NCI-H128 (cell line): ENCODE measurements around the gene LRP1B.
"Not testable (repeated sequence)": the region's sequence is repeated elsewhere in the genome, so short reads cannot be mapped to it uniquely, and the experiment has no call there.

Source experiments
- DNase-seq: peaks from one replicate; lab custom pipeline; 2025; ENCODE audit not compliant: unreplicated experiment; lab: John Stamatoyannopoulos, UW

The LRP1B gene

DNA sequence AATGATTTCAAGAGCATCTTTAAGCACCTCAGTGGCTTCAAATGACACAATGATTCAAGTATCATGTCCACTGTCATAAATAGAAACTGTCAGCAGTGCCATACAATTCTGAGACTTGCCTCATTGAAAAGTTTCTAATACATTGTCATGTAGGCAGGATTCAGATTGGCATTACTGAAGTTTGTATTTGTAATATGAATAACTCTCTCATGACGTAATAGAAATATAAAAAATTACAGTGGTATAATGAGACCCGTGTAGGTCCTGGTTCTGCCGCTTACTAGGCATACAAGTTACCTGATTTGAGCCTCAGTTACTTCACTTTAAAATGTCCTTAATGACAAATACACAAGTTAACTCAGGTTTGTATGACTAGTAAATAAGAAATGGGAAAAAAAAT lies 1814.5 kb downstream of the LRP1B start:
- DNase-seq: no peak

DNA sequence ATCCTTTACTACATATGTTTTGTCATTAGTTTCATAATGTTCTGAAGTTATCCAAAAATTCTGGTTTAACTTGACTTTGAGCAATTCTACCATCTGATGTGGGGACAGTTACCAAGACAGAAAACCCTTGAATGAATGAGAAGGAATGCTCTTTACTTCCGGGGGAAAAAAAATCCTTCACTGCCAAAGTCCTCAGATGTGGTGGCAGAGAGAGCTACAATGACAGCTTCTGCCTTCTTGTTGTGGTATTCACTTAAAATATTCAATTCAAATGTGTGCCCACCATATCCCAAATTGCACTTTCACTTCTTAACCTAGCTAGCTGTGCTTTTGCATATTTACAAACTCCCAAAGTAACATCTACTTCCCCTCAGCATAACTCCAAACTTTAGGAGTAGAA lies 1818.9 kb downstream of the LRP1B start:
- DNase-seq: no peak

DNA sequence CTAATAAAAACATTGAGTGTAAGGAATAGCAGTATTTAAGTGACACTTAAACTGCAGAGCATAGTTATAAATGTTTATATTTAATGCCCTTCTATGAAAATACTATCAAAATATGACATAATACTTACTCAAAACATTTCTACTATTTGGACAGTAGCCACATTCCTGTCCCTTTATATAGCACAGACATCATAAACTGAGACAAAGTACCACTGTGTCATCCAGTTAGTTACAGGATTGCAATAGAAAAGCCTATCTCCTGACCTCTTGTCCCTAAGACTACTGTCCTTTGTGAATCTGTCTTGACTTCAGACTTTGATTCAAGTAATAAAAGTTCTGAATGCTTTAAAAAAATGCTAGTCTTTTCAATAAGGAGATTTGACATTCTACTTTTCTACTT lies 1822.1 kb downstream of the LRP1B start:
- no peak for DNase-seq

DNA sequence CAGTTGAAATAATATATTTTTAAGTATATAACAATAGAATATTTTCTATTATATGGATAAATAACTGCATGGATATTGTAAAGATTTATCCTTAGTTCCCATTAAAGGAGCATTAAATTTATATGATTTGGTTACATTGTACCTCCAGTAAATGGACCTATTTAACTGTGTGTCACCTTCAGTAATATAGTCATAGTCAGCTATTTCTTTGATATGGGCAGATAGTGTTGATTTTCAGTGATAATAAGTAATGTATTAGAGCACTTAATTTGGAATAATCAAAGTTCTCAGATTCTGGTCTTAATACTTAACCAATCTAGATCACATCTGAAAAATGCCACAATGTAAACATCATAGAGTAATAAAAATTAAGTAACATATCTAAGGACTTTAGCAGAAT lies 1823.3 kb downstream of the LRP1B start:
- DNase-seq: no peak

DNA sequence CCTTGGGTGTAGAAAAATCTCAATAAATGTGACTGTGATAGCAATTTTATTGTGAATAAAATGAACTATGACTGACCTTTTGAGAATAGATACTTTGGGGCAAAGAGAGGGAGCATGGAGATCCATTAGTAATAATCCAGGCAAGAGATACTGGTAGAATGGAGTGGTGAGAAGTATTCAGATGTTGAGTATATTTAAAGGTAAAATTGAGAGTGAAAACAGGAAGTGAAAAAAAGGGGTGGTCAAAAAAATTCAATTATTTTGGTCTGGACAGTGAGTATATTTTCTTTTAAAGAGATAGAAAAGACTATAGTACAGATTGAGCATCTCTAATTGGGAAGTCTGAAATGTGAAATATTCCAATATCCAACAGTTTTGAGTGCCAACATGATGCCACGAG lies 1835.0 kb downstream of the LRP1B start:
- no peak for DNase-seq

DNA sequence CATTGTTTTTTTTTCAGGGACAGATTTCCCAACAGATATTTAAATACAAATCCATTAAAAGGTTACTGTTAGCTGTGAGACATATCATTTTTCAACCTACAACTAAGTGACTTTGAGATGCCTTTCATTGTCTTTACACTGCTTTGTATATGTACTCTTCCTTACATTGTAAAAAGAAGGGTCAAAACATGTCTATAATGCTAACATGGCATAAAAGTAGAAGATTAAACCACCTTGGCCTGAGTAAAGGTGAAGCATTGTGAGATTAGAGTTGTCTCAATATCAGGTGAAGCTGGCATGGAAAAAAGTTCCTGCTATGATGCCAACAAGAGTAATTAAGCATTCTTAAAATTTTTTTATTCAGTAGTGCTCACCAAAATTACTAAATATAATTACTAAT lies 1842.1 kb downstream of the LRP1B start:
- no peak for DNase-seq

DNA sequence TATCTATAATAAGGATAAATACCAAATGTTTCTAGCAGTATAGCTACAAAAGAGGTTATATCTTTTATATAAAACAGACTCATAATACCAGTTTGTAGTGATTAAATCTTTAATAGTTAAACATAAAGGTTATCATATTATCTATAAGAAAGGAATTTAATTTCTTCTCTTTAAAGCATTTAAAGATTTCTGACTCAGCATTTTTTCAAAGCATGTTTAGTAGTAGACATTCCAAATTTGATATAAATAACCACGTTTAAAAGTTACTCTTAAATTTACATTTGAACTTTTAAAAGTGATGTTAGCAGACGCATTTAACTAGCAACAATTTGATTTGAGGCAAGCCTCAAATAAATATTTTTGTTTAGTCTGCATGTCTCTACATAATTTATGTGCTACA lies 1842.6 kb downstream of the LRP1B start:
- DNase-seq: no peak

DNA sequence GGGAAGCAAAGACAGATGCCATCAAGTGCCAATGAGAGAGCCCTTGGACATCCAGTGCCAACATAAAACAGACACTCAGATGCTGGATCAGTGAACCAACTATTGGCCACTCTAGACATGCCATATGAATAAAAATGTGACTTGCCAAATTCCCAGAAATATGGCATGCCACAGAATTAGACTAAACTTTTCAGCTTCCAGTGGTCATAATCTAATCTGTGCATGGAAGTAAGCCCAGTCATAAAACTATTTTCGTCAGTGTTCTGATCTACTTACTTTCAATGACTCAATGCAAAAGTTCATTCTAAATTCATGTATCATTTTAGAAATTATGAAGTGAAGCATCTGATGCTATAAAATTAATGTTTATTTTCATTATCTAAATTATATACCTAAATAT lies 1844.4 kb downstream of the LRP1B start:
- DNase-seq: no peak

DNA sequence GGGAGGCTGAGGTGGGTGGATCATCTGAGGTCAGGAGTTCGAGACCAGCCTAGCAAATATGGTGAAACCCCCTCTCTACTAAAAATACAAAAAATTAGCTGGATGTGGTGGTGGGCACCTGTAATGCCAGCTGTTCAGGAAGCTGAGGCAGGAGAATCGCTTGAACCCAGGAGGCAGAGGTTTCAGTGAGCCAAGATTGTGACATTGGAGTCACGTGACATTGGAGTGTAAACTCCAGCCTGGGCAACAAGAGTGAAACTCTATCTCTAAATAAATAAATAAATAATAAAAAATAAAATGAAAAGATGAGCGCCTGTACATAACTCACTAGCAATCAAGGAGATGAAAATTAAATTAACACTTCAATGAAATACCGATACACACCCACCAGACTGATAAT lies 1853.5 kb downstream of the LRP1B start:
- DNase-seq: not testable (repeated sequence)

DNA sequence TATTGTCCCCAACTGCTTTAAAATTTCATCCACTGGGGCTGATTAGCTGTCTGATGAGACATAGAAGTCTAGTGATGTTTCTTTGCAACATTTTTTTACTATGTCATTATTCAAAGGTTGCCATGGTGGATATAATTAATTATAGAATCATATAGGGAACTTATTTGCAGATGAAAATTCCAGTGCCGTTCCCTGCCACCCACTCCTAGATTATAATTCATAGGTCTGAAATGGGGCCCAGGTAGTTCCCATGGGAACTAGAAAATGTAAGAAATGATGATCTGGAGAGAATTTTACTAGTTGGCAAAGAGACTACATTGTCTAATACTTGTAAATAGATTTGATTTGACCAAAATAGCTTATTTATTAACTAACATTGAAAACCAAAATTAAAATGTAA lies 1854.2 kb downstream of the LRP1B start:
- no peak for DNase-seq

DNA sequence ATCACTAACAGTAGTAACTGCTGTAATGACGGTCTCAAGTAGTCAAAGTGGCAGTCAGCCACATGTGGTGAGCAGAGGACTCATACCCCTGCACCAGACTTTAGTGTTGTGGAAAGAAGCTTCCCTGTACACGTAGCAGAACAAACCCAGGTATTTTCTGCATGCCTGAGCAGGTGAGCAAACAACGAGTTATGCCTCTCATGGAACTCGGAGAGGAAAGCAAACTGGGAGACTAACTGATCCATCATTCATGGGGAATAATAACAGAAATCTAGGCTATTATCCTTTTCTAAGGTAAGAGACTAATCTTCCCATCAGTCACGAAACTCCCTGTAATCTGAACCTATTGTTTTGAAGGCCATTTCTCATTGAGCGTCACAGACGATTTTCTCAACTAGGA lies 1855.4 kb downstream of the LRP1B start:
- DNase-seq: no peak

DNA sequence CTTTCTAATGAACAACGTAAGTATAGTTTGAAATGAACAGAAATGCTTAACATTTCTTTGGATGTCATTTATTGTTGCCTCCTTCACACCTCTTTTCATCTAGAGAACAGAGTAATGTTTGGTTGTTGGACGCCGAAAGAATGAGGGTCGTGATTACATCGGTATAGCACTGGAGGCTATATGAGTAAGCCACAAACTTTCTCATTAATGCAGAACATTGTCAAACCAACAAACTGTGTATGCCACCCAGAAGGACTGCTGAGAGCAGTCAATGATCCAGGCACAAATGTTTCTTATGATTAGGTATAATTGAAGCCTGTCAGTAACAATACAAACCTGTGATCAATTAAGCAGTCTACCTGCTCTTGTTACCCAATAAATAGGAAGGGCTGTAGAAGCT lies 1855.9 kb downstream of the LRP1B start:
- no peak for DNase-seq

DNA sequence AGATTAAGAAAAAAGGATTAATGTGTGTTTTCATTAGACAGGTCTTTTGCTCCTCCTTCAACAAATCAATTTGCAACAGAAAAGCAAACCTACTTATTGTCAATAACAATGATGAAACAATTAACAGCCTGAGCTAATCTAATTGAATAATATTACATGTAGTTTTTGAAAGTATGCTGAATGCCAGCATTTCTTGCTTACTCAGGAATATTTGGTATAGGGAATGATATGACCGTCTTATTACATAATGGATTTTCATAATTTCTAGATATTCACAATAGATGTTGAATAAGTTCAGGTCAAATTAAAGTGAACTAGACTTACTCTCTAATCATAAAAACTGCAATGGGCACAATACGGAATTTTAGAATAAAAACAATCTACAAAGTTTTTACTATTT lies 1856.9 kb downstream of the LRP1B start:
- no peak for DNase-seq

DNA sequence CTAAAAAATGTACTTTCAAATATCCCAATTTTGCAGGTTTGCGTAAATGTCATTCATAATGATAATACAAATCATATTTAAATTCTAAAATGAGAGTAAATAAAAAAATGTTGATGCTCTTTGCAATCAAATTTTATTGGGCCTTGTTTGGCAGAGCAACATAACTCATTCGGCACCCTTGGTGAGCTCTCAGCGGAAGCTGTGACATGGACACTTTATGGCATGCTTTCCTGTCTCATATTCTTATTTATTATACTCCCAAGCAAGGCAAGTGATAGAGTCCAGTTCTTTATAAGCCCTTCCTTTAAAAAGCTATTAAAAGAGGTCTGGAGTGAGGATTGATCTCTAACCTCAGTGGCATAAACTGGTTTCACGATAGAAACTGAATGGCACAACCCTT lies 1857.4 kb downstream of the LRP1B start:
- DNase-seq: no peak

DNA sequence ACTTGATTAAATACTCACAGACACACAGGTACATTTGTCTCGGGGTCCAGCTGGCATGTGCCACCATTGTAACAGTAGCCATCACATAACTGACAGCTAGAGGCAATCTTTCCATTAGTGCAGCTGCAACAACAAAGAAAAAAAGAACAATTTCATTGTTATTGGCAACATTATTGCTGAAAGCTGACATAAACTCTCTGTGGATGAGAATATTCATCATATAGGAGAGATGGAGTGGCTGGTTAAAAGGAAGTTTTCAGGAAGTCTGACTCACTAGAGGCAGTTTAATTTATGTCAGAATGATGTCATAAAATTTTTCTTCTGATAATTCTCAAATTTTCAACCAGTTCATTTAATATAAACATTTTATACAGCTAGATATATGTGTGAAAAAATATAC lies 1860.6 kb downstream of the LRP1B start:
- no peak for DNase-seq

DNA sequence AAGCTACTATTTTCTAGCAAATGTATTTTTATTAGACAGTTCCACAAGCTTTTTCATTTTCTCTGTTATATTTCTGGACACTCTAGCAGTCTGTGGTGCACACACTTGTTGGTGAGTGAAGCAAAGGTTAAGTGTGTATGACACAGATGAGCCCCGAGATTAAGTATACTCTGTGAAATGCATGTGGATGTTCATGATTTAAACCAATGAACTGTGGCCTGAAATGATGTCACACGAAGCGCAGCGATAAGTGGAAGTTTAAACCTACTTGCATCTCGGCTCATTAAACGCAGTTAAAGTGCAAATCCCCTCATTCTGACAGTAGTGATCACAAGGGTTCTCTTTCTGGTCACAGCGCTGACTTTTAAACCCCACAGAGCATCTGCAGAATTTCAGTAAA lies 1861.8 kb downstream of the LRP1B start:
- no peak for DNase-seq

DNA sequence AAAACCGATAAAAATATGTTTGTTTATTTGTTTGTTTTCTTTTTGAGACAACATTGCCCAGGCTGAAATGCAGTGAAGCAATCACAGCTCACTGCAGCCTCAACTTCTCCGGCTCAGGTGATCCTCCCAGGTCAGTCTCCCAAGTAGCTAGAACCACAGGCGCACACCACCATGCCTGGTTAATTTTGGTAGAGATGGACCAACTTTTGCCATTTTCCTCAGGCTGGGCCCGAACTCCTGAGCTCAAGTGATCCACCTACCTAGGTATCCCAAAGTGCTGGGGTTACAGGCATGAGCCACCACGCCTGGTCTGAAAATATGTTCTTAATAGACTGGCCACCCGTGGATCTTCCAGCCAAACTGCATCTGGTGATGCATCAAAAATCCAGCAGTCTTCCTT lies 1867.9 kb downstream of the LRP1B start:
- DNase-seq: no peak

DNA sequence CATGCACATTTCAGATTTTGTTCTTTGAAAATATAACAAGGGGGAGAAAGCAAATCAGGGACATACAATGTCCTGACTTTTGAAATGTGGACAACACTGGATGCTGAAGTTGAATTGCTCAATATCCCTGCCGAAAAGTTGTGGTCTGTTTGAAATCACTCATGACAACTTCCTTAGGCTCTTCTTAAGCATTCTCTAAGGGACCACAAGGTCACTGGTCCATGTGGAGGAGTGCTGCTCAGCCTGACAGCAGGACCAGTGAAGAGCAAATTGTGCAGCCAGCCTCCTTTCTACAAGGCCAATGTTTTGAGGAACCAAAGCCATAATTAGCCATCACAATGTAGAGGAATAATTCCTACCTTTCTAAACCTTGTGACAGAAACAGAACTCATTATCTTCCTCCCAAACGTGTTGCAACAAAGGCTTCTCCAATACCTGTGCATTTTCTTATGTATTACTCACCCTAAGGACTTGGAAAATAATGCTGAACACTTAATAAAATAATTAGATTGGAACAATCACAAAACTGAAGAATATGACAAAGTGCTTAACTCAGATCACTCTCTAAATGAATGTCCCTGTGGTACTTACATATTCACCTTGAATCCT lies 1873.0 kb downstream of the LRP1B start:
- no peak for DNase-seq

DNA sequence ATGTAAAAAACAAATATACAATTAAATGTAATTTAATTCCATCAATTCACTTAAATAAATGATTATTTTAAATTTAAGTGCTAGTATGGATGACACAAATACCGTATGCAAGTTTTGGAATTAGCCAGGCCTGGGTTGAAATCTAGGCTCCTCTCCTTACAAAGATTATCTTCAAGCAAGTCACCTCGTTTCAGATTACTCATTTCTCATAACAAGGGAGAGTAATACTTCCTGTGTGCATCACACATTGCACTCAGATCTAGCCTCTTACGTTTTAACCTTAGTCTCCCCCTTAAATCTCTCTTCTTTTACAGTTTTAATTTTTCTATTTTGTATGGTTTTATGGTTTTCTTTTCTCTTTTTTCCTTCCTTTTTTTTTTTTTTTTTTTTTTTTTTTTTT lies 1874.7 kb downstream of the LRP1B start:
- DNase-seq: no peak

DNA sequence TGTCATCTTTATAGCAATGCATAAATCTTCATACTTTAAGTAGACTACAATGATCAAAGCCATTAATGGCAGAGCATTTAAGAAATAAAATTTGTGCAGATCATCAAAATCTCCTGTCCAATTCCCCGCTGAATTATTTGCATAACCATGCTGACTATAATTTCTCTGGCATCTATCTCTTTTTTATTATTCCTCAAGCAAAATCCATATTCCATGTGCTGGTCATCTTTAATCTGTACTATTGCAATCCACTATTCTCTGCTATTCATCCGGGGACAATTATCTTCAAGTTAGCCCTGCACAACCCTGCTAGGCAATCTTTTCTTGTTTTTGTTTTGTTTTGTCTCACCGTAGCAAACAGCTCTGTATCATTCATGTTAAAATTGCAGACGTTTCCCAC lies 1881.0 kb downstream of the LRP1B start:
- no peak for DNase-seq

DNA sequence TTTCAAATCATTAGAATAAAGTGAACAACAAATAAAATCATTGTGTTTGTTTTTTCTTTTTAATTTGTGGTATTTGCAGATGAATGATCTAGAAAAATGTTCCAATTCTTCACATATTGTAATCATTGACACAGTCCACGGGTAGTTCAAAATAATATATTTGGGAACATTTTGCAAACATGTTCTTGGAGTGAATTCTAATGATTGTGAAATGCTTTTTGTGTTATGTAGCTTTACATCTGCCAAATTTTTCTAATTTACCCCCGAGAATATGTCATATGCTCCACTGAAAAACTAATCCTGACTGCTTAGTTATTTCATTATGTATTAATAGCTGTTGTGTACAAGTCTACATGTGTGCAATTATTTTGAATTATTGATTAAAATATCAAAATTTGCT lies 1882.2 kb downstream of the LRP1B start:
- DNase-seq: no peak

DNA sequence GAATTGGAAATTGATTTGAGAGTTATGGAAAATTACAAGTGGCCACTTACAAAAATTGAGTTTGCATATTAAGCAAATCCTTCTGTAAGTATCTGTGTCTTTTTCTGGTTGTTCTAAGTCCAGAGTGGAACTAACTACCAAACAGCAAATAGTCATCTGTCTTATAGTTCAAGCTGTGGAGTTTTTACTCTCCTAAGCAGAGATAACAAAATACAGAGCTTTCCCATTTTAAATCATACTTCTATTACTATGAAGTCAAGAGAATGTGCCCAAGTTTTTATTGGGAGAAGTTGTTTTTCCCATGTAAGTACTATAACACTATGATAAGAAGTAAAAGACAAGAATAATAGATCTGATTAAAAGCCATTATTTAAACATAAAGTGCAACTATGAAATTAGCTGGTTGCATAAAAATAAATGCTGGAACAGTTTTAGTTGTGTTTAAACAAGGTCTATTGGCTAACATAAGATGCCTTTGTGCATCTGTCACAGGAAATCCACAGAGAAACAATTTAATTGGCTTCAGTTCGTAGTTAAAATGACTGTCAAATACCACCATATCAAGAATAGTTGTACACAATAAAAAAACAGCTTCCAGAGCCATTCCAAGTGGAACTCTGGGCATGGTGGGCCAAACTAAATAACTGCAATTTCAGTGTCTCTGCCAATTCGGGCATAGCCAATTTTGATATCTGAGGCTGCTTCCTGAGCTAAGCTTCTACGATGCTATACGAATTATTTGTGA lies 1883.2 kb downstream of the LRP1B start:
- no peak for DNase-seq

DNA sequence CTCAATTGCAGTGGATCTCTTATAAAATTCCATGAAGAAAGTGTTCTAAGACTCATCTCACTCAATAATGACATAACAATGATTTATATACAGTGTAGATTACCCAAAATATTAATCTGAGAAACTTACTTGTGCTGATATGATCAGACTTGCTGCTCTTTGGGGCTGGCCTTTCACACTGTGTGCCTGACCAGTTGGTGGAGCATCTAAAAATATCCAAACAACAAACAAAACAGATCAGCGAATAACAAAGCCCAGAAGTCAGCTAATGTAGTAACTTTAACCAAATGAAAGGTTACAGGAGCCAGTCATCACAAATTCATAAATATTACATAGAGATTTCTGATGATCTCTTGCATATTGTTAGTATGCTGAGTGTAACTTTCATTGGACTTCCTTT lies 1883.9 kb downstream of the LRP1B start:
- no peak for DNase-seq
